Stimulated activated CD8-positive, alpha-beta memory T cell treated with anti-CD3 and anti-CD28 coated beads, Interleukin-7, amount 100 ng/mL, for 1 hour (primary cell): ENCODE measurements around the gene KCNF1.

Experiments used
- DNase-seq, 2 donors: peaks; one replicate each; pipeline ENCODE4 v3.0.0-alpha.2; 2020; ENCODE audit warnings: low read depth in 2 of 2

The KCNF1 gene

GRCh38 chr2:10911291-10912075 lies at the start of gene KCNF1:
Gene KCNF1 (plus strand): TSS chr2:10911934. CDS start chr2:10912427, 493 bp downstream.
- DNase-seq: no peak

GRCh38 chr2:10862330-10862729 lies 49.4 kb upstream of the KCNF1 start:
- no peak for DNase-seq

GRCh38 chr2:10863047-10863446 lies 48.7 kb upstream of the KCNF1 start:
- no peak for DNase-seq

- no peak for DNase-seq
These were observed 47.9 kb upstream of the KCNF1 start for GRCh38 chr2:10863837-10864236.

GRCh38 chr2:10864251-10864650 lies 47.5 kb upstream of the KCNF1 start:
- DNase-seq: no peak

- no peak for DNase-seq
These were observed 46.7 kb upstream of the KCNF1 start for GRCh38 chr2:10864861-10865636.

GRCh38 chr2:10865841-10866240 lies 45.9 kb upstream of the KCNF1 start:
- DNase-seq: no peak

- no peak for DNase-seq
These were observed 43.9 kb upstream of the KCNF1 start for GRCh38 chr2:10867692-10868420.

- no peak for DNase-seq
These were observed 43.0 kb upstream of the KCNF1 start for GRCh38 chr2:10868465-10869314.

GRCh38 chr2:10871978-10872377 lies 39.8 kb upstream of the KCNF1 start:
- no peak for DNase-seq

- no peak for DNase-seq
These were observed 38.6 kb upstream of the KCNF1 start for GRCh38 chr2:10873171-10873570.

GRCh38 chr2:10873790-10874437 lies 37.8 kb upstream of the KCNF1 start:
- DNase-seq: no peak

GRCh38 chr2:10875126-10875525 lies 36.6 kb upstream of the KCNF1 start:
- no peak for DNase-seq

- DNase-seq: no peak
These were observed 35.3 kb upstream of the KCNF1 start for GRCh38 chr2:10876394-10876793.

- no peak for DNase-seq
These were observed 34.8 kb upstream of the KCNF1 start for GRCh38 chr2:10876963-10877362.

- no peak for DNase-seq
These were observed 34.1 kb upstream of the KCNF1 start for GRCh38 chr2:10877651-10878111.

- no peak for DNase-seq
These were observed 33.3 kb upstream of the KCNF1 start for GRCh38 chr2:10878268-10878915.

- no peak for DNase-seq
These were observed 32.6 kb upstream of the KCNF1 start for GRCh38 chr2:10879159-10879558.

GRCh38 chr2:10879624-10880585 lies 31.8 kb upstream of the KCNF1 start:
- no peak for DNase-seq
